ENCODE data around the gene ABCB1.

Gene ABCB1

GRCh38 chr7:87494454-87494853 is 106.2 kb downstream of the ABCB1 start:
- in situ Hi-C loops (cut with HindIII; ENCODE audit: low sequenced_read_pairs): no loop called here
- H3K4me3 ChIP-seq (ENCODE audit: low read depth, low read length): no peak overlapping the region
- DNase-seq (ENCODE audit: low read depth, low spot score): no peak
- TF ChIP-seq, protein P1, sequence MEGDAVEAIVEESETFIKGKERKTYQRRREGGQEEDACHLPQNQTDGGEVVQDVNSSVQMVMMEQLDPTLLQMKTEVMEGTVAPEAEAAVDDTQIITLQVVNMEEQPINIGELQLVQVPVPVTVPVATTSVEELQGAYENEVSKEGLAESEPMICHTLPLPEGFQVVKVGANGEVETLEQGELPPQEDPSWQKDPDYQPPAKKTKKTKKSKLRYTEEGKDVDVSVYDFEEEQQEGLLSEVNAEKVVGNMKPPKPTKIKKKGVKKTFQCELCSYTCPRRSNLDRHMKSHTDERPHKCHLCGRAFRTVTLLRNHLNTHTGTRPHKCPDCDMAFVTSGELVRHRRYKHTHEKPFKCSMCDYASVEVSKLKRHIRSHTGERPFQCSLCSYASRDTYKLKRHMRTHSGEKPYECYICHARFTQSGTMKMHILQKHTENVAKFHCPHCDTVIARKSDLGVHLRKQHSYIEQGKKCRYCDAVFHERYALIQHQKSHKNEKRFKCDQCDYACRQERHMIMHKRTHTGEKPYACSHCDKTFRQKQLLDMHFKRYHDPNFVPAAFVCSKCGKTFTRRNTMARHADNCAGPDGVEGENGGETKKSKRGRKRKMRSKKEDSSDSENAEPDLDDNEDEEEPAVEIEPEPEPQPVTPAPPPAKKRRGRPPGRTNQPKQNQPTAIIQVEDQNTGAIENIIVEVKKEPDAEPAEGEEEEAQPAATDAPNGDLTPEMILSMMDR (IDR thresholded peaks at IDR 0.05; ENCODE audit: low read depth, low read length): no peak

DNA sequence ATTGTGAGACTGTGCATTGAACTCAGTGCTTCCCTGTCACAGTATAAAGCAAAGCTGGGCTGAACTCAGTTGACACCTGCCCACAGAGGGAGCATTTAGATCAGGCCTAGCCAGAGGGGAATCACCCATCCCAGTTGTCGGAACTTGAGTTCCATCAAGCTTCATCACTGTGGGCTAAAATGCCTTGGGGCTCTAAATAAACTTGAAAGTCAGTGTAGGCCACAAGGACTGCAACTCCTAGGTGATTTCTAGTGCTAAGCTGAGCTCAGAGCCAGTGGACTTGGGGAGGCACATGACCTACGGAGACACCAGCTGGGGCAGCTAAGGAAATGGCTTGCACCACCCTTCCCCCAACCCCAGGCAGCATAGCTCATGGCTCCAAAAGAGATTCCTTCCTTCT is 117.6 kb downstream of the ABCB1 start:
- DNase-seq (ENCODE audit: low read depth, low spot score): no peak
- no peak overlapping the region for H3K4me3 ChIP-seq (ENCODE audit: low read depth, low read length)
- TF ChIP-seq, protein P1 (IDR thresholded peaks at IDR 0.05; ENCODE audit: low read depth, low read length): no peak
- in situ Hi-C loops (cut with HindIII; ENCODE audit: low sequenced_read_pairs): no loop called here

DNA sequence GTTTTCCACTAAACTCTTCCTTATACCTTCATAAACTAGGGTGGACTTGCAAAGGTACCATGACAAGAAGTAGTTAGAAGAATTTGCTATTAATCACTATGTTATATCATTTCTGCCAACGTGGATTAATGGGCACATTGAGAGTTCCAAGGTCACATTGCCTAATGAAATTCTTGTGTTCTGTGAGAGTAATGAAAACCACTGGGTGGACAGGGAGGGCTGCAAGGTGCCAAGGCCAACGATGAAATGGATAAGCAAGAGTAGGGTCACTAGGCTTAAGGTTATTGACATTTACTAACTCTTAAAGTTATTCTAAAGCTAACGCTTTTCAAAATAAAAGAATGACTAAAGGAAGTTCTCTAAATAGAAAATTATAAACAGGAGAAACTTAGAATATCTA is 118.6 kb downstream of the ABCB1 start:
- no peak for DNase-seq (ENCODE audit: low read depth, low spot score)
- H3K4me3 ChIP-seq (ENCODE audit: low read depth, low read length): no peak overlapping the region
- TF ChIP-seq, protein P1 (IDR thresholded peaks at IDR 0.05; ENCODE audit: low read depth, low read length): no peak
- in situ Hi-C loops (cut with HindIII; ENCODE audit: low sequenced_read_pairs): no loop called here

DNA sequence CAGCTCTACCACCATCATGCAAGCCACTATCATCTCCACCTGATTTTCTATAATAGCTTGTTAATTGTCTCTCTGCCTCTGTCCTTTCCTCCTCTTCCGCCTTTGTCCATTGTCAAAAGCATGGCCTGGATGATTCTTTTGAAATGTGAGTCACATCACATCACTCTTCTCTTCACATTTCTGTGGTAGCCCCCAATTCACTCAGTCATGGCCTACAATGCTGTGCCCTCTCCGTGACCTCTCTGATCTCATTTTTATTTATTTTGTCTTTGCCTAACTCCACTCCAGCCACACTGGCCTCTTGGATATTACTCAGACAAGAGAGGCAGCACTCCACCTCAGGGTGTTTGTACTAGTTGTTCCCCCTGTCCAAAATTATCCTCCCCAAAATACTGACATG is 120.3 kb downstream of the ABCB1 start:
- no peak overlapping the region for H3K4me3 ChIP-seq (ENCODE audit: low read depth, low read length)
- peak; percentile 3 for DNase-seq (ENCODE audit: low read depth, low spot score)
- TF ChIP-seq, protein P1 (IDR thresholded peaks at IDR 0.05; ENCODE audit: low read depth, low read length): no peak
- in situ Hi-C loops (cut with HindIII; ENCODE audit: low sequenced_read_pairs): no loop called here

DNA sequence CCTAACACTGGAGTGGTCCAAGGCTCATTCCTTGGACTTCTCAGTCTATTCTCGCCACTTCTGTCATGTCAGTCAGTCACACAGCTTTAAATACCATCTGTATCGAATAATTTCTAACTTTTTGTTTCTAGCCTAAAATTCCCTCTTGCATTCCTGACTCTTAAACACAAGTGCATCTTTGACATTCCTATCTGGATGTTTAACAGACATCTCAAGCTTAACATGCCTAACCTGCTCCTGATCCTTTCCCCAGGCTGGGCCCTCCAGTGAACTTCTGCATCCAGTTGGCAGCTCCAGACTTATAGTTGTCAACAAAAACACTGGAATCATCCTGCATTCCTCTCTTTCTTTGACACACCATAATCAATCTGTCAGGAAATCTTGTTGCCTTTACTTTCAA is 120.7 kb downstream of the ABCB1 start:
- H3K4me3 ChIP-seq (ENCODE audit: low read depth, low read length): no peak overlapping the region
- TF ChIP-seq, protein P1 (IDR thresholded peaks at IDR 0.05; ENCODE audit: low read depth, low read length): no peak
- in situ Hi-C loops (cut with HindIII; ENCODE audit: low sequenced_read_pairs): no loop called here
- DNase-seq (ENCODE audit: low read depth, low spot score): no peak

DNA sequence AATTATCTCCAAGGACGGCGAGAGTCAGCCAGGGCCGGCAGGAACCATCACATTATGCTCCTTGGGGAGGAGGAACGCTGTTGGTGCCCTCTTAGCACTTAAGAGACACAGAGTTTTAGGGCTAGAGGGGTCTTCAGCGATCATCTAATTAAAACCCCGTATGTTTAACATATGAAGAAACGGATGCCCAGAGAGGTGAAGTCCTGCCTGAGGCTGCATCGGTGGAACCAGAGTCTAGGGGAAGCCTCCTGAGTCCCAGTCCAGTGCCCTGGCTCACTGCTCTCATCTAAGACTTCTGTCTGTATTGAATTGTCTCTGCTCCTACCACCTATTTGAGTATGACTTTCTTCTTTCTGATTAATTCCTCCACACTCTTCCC is 124.5 kb downstream of the ABCB1 start:
- no peak for DNase-seq (ENCODE audit: low read depth, low spot score)
- in situ Hi-C loops (cut with HindIII; ENCODE audit: low sequenced_read_pairs): no loop called here
- no peak overlapping the region for H3K4me3 ChIP-seq (ENCODE audit: low read depth, low read length)
- TF ChIP-seq, protein P1 (IDR thresholded peaks at IDR 0.05; ENCODE audit: low read depth, low read length): no peak

Measured in astrocyte of the spinal cord (primary cell).